Pancreas (tissue), 10 donors: ENCODE results near the gene CLN5. TPM values are rescaled to one million over a fixed set of nuclear protein-coding genes. Genes with fewer than 3 reads are reported as not detected.

Experiments
- ATAC-seq, 4 donors: fragments of 200-7000 bp; cut with Tn5 transposase; one replicate each; pipeline versions ENCODE4 v1.8.0 to v1.9.1; 2020; ENCODE audit warnings: mild to moderate bottlenecking in 4 of 4, moderate library complexity in 4 of 4
- DNase-seq, 6 donors: peaks; one replicate each; pipeline ENCODE4 v3.0.0-alpha.2; 2020
- FAIRE-seq: peaks from 2 replicates; lab custom pipeline; 2012; peaks lifted over from hg19 to GRCh38; lab: Jason Lieb, UNC
- H3K27ac ChIP-seq, 4 donors: fragments of 200-600 bp; sonication (generic); 1 replicate in 3 of 4; 2 replicates in 1 of 4; pipeline versions ENCODE4 v1.5.0 to v1.8.0; 2020
- H3K27me3 ChIP-seq, 4 donors: fragments of 200-600 bp; one replicate each; pipeline ENCODE4 v1.8.0; 2021
- H3K36me3 ChIP-seq, 3 donors: fragments of 200-600 bp; sonication (generic) in 1 of 3; one replicate each; pipeline versions ENCODE4 v1.5.0 to v1.8.0; 2020 to 2021
- H3K4me1 ChIP-seq, 3 donors: fragments of 200-600 bp; one replicate each; pipeline ENCODE4 v1.8.0; 2021
- H3K4me3 ChIP-seq, 4 donors: fragments of 200-600 bp; sonication (generic) in 2 of 4; one replicate each; pipeline versions ENCODE4 v1.5.0 to v1.8.0; 2020 to 2021
- H3K9me3 ChIP-seq, 4 donors: fragments of 200-600 bp; one replicate each; pipeline ENCODE4 v1.8.0; 2021
- CTCF ChIP-seq, 4 donors: fragments of 200-600 bp; sonication (generic) in 3 of 4; IDR thresholded peaks; one replicate each; pipeline versions ENCODE4 v1.5.0 to v1.8.0; 2021; ENCODE audit warnings: antibody characterized with exemption in 4 of 4
- WGBS, 2 donors: extraction: QIAGEN DNeasy Blood & Tissue Kit; methylation state at CpG; one replicate each; pipeline ENCODE4 v1.1.7; 2013; 5-methylcytosine and 5-hydroxymethylcytosine counted together
- intact Hi-C, 3 donors: fragments of 100-400 bp; cut with DNase I; formaldehyde crosslinking; loops; one replicate each; pipeline versions ENCODE4 v1.11.1 to v1.14.2; 2022
- polyA plus RNA-seq, 2 donors: library from polyadenylated mRNA; stranded (reverse); fragments of 200-250 nt; gene quantifications; one replicate each; pipeline ENCODE4 v1.2.3, GENCODE V29; 2013
- total RNA-seq, 6 donors: library from RNA; stranded (reverse); fragmentation: NEBNext Ultra II Directional in 4 of 6; extraction: Animal tissue kit (Norgen Biotek cat#: 25700) in 4 of 6; gene quantifications; one replicate each; pipeline versions ENCODE4 v1.2.1 to v1.2.4, GENCODE V29; 2021 to 2023
- donor health status: healthy with polysubstance abuse.
- donor health status: DM: no; HTN: no; CAD: no; lungs with moderate emphysema.
- donor health status: DM: no; HTN: no; CAD: no.
- donor health status: control.
- donor health status: control.
- donor health status: Bipolar disorder and iron deficiency.
- donor health status: DM: yes; HTN: yes; CAD: no.
- donor health status: DM: no; HTN: no; CAD: no.
- donor health status: DM: no; HTN: no; CAD: no.
- donor health status: DM: yes; HTN: yes; CAD: no.

Gene CLN5
- total and polyA plus RNA-seq, 8 donors = 9.1 to 24.3 (median 18.1) TPM

DNA sequence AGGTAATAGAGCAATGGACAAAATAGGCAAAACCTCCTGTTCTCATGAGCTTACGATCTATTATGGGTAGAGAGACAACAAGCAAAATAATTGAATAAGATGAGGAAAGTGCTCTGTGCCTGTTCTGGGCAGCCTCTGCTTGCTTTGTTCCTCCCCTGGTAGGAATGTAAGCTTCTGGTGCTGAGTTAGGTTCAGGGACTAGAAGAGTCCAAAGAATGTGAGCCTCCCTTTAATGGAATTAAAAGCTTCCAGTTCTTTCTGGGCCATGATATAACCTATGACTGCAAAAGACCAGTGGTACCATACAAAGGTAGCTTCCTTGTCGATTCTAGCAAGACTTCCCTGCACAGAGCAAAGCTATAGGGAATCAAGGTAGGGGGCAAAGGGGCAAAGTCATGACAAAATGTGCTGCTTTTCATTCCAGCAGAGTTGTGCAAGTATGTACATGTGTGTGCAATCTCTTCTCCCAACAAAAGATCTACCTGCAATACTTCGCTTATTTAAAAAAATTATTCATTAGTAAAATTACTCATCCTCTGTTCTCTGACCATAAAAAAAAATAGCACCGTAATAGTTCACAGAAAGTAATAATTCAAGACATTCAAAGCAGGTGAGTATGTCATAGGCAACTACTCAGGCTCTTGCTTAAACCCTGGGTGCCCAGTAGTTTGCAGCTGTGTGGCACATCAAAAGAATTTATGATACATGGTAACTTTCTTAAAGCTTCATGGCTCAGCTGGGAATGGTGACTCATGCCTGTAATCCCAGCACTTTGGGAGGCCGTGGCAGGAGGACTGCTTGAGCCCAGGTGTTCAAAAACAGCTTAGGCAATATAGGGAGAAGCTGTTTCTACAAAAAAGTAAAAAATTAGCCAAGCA, 22.2 kb upstream of the CLN5 start:
- DNase-seq (no peak), ATAC-seq (no peak)

DNA sequence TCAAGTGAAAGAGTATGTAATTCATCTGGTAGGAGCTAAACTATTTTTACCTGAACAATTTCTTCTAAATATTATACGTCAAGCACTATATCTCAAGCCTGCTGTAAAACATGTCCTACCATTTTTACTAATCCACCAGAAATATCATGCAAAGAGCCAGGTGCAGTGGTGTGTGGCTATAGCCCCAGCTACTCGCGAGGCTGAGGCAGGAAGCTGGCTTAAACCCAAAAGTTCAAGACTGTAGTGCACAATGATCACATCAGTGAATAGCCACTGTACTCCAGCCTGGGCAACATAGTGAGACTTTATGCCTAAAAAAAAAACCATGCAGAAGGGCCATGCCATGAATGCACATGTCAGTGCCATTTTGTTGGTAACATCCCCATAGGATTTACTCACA, 20.7 kb upstream of the CLN5 start:
- no peak for TF ChIP-seq CTCF (IDR thresholded peaks at IDR 0.05)
- 46 to 48% methylated on average over 3 of the region's 3 CpGs for WGBS, 2 donors
- H3K4me1 ChIP-seq = no peaks in the 10 kb centered on the region
- FAIRE-seq (no peak), DNase-seq (no peak), ATAC-seq (no peak)
- H3K27ac ChIP-seq = no peak overlapping the region
- H3K4me3 ChIP-seq = no peak overlapping the region
- intact Hi-C loops = no loop called here
- no peaks in the 10 kb centered on the region for H3K36me3 ChIP-seq
- no peaks in the 10 kb centered on the region for H3K9me3 ChIP-seq
- H3K27me3 ChIP-seq = peaks cover 0 to 4% (median 0%) of the 10 kb centered on the region in 4 donors

More for the DNA sequence above, 22.2 kb upstream of the CLN5 start:
- H3K27ac ChIP-seq = no peak overlapping the region
- WGBS, 2 donors = 84 to 89% methylated on average over 5 of the region's 5 CpGs
- H3K4me3 ChIP-seq = no peak overlapping the region
- H3K36me3 ChIP-seq = no peaks in the 10 kb centered on the region
- H3K9me3 ChIP-seq = no peaks in the 10 kb centered on the region
- TF ChIP-seq CTCF (IDR thresholded peaks at IDR 0.05) = no peak
- intact Hi-C loops = no loop called here
- no peak for FAIRE-seq
- H3K27me3 ChIP-seq = peaks cover 0 to 4% (median 0%) of the 10 kb centered on the region in 4 donors
- H3K4me1 ChIP-seq = no peaks in the 10 kb centered on the region

DNA sequence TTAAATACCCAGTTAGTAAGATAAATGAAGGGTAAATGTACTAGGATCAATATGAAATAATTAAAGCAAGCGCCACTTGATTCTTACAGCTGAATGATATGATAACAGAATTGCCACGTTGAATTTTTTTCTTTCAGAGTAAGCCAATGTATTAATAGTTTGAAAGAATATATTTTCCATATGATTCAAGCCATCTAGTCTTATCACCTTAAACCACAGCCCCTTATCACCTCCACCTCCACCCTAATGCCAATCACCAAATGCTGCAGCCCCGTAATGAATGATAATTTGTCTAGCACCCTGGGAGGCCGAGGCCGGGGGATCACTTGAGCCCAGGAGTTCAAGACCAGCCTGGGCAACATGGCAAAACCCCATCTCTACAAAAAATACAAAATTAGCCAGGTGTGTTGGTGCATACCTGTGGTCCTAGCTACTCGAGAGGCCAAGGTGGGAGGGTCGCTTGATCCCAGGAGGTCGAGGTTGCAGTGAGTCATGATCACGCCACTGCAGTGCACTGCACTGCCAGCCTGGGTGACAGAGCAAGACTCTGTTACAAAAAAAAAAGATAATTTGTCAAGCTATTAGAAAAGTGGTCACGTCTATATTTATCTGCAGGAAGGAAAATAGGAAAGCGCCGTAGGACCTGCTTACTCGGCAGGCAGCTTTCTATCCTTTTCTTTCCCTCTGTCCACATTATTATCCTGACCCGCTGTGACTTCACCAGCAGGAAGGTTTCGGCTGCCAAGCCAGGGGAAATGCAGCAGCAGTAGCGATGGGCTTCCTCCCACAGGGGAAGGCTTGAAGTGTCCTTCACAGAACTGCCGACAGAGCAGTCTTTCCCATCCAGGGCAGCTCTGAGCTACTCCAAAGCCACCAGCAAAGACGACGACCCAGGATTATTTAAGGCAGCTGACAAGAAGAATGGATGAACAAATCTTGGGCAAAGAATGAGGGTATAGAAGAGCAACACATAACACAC, 19.7 kb upstream of the CLN5 start:
- Histone ChIP-seq H3K9me3 (no peaks in the 10 kb centered on the region), H3K27ac (no peak overlapping the region), H3K27me3 (peaks cover 0 to 4% (median 0%) of the 10 kb centered on the region in 4 donors), H3K36me3 (no peaks in the 10 kb centered on the region), H3K4me3 (no peak overlapping the region), H3K4me1 (no peaks in the 10 kb centered on the region)
- FAIRE-seq (no peak), ATAC-seq (peak in 1 of 4 donors; percentile 32), DNase-seq (no peak)
- WGBS, 2 donors = 42 to 59% methylated on average over 19 of the region's 19 CpGs
- no peak for TF ChIP-seq CTCF (IDR thresholded peaks at IDR 0.05)
- intact Hi-C loops = no loop called here

GRCh38 chr13:76973920-76974617, 17.8 kb upstream of the CLN5 start:
- DNase-seq (no peak), ATAC-seq (no peak), FAIRE-seq (no peak)
- no peak for TF ChIP-seq CTCF (IDR thresholded peaks at IDR 0.05)
- intact Hi-C loops = no loop called here
- peaks cover 0 to 6% (median 0%) of the 10 kb centered on the region in 4 donors for H3K27me3 ChIP-seq
- H3K4me1 ChIP-seq = no peaks in the 10 kb centered on the region
- H3K36me3 ChIP-seq = no peaks in the 10 kb centered on the region
- no peaks in the 10 kb centered on the region for H3K9me3 ChIP-seq
- 82 to 87% methylated on average over 6 of the region's 6 CpGs for WGBS, 2 donors
- no peak overlapping the region for H3K27ac ChIP-seq
- H3K4me3 ChIP-seq = no peak overlapping the region
